HG02852 (cell line): ENCODE results near the gene TNS1.
"Not testable (repeated sequence)": the region's sequence is repeated elsewhere in the genome, so short reads cannot be mapped to it uniquely, and the experiment has no call there.

Source experiments
- ATAC-seq: cut with Tn5 transposase; IDR thresholded peaks from one replicate; pipeline ENCODE4 v1.9.1; 2021; ENCODE audit warnings: mild to moderate bottlenecking, moderate library complexity; ENCODE audit not compliant: unreplicated experiment

The TNS1 gene

DNA sequence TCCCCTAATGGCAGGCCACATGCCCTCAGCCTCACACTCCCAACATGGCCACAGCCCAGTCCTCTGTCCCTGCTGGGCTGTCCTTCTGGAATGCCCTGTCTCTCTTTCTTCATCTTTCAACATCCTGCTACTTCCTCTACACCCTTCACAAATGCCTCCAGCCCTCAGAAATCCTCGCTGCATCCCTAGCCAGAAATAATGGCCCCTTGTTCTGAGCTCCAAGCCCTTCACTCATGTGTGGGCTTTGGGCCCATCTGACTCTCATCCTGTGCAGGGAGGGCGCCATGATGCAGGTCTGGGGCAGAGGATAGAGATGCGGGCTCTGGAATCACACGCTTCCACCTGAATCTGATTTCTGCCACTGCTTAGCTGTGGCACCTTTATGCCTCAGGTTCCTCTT lies 181.9 kb downstream of the TNS1 start:
- ATAC-seq, result no peak

DNA sequence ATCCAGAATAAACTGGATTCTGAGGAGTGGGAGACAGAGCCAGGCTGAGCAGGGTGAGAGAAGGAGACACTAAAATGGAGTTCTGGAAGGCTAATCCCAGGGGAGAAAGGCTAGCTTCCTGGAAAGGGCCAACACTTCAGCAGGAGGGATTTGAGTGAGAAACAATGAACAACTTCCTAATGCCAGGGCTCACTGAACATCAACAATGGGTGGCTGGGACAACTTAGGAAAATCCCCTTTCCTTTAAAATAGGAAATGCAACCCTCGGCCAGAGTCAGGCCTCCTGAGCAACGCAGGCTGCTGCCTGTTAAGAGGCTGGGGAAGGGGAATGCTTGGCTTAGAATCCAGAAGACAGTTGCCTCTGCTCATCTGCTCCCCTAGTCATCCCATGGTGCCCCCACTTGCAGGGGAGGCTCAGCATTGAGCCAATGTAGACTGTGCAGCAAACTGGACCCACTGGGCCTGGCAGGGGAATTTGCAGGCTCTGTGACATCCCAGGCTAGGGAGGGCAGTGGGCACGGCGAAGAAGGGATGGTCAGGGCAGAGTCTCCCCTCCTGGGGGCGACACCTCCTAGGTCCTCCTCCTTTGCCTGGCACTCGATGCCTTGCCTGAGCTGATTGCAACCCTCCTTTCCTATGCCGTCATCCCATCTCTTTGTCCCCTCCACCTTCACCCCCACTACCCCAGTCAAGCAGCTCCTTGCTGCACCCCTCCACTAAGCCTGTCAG lies 182.5 kb downstream of the TNS1 start:
- ATAC-seq, result no peak

DNA sequence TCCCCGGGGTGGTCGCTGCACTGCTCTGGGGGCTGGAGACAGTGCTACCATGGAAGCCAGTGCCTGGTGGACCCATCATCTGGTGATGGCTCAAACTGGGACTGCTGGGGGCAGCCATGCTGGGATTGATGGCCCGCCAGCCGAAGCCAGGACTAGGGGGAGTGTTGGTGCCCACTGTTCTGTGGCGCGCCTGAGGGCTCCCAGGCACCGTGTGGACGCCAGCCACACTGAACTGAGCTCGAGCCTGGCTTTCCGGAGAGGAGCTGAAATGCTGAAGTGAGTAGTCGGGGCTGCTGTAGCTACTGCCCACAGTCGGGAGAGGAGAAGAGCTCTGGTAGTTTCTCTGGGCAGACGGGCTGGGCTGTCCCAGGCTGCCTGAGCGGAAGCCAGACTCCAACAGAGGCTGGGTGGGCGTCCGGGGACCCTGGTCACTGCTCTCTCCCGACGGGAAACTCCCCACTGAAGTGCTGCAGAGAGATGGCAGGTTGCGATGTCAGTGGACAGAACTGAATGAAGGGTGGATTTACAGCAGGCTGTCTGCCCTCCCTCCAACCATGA lies 184.4 kb downstream of the TNS1 start:
- ATAC-seq, result no peak

DNA sequence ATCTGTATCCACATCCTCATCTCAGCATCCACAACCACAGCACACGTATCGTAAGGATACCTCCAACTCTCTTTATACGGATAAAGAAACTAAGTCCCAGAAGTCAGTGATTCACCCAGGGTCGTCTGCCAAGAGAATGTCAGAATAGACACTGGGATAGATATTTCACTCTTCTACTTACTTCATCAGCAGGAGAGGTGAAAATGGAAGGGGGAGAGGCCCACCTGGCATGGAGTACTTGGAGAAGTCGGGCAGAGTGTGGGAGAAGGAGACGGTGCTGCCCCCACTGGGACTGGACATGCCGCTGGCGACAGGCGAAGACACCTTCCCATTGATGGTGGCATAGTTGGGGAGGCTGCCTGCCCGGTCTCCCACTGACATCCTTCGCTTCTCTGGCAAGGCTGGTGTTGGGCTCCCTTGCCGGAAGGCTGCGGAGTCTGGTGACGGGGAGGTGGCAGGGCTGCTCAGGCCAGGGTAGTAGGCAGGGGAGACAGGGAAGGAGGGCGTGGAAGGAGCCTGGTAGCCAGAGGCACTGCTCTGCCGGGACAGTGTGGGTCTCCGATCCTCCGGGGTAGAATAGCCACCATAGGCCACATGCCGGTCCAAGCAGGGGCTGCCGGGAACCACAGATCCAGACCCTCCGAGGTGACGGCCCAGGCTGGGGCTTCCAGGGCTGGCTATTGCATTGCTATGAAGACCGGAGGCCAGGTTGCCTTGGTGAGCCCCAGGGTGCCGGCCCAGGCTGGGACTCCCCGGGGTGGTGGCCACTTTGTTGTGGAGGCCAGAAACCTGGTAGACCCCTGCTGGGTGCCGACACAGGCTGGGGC lies 185.1 kb downstream of the TNS1 start:
- ATAC-seq, result no peak

DNA sequence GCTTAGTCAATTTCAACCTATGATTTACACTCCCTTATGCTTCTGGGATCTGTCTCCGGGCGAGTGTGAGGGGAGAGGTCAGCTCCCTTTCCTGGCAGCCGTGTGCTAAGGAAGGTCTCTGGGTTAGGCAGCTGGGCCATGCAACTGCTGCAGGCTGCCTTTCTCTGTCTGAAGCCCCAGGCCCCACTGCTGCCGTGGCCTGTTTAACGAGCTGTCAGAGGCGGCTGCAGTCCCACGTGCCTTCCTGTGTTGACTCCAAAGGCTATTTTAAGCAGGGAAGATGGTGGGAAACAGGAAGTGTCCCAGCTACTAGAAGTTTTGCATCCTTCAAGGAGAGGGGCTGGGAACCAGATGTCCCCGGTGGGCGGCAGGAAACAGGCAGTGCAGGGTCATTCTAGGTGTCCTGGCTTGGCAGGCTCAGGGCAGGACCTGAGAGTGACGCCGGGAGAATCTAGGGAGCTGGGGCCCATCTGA lies 186.4 kb downstream of the TNS1 start:
- no peak for ATAC-seq

DNA sequence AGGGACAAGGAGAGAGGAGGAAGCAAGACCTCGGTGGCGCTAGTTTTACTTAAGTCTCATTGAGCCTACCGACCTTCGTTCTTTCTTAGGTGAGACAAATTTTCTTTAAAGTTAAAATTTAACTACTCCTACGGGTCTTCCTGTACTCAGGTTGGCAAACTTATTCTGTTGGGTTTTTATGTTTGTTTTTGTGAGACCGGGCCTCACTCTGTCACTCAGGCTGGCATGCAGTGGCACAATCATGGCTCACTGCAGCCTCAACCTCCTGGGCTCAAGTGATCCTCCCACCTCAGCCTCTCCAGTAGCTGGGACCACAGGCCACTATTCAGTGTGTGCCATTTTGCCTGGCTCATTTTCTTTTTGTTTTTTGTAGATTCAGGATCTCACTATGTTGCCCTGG lies 189.0 kb downstream of the TNS1 start:
- no peak for ATAC-seq

DNA sequence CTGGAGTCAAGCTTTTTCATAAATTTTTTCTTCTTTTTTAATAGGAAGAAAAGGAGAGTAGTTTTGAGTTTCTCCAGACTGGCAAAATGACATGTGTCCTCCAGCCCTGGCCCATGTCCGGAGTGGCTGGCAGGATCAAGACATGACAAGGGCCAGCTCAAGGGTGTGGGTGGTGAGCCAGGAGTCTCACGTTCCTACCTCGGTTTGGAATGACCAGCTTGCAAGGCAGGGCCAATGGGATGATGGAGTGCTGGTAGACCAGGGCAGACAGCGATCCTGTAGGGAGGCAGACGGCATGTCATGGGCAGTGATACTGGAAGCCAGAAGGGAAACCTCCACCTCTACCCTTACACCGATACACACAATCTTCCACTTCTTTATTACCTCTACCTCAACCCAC lies 190.6 kb downstream of the TNS1 start:
- no peak for ATAC-seq

DNA sequence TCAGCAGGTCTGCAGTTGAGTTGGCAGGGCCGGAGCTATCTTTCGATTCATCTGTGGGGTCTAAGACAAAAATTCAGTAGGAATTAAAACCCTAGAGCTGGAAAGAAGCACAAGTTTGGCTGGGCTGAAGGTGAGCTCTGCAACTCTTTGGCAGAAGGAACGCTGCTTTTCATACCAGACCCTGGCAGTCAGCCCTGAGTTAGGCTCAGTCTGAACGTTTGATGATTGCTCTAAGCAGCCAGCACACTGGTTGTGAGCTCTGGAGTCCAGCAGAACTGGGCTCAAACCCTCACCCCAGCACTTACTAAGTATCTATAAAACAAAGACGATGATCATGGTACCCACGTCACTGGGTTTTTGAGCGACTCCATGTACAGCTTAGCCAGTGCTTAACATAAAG lies 192.5 kb downstream of the TNS1 start:
- no peak for ATAC-seq

DNA sequence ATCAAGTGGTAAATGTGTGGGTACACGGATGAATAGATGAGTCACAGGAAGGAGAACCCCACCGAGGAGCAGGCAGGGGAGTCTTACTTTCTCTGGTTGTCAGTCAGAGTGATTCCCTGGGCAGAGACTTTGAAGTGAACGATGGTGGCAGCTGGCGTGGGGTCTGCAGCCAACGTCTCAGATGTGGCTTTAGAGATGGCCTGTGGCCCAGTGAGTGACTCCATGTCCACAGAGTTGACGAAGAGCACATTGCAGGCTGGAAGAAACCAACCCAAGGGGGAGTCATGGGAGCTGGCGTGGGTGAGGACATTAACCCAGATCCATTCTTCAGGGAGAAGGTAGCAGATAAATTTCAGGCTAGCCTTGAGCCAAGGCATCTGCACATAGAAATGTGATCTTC lies 193.1 kb downstream of the TNS1 start:
- no peak for ATAC-seq

DNA sequence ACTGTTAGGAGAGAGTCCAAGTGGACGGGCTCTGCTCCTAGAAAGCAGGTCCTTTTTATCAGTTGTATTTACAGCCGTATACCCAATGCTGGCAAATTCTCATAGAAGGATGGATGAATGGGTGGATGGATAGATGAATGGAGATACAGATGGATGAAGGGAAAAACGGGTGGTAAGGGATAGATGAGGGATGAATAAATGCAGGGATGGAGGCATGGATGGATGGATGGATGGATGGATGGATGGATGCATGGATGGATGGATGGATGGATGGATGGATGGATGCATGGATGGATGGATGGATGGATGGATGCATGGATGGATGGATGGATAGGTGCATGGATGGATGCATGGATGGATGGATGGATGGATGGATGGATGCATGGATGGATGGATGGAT lies 193.8 kb downstream of the TNS1 start:
- not testable (repeated sequence) for ATAC-seq

DNA sequence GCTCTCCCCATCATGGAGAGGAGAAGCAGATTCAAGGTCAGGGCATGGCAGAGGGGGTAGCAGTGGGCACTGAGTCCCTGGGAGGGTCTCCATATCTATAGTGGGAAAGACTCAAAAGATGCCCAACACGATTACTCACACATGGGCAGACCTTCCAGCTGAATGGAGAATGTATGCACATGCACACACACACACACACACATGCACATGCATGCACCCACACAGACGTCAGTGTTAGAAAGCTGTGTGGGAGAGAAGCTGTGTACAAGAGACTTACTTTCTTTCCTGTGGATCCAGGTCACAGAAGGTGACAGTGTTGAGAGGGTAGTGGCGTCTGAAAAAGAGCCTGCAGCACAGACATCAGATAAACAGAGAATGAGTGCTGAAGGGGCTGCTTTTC lies 194.5 kb downstream of the TNS1 start:
- ATAC-seq, result no peak

DNA sequence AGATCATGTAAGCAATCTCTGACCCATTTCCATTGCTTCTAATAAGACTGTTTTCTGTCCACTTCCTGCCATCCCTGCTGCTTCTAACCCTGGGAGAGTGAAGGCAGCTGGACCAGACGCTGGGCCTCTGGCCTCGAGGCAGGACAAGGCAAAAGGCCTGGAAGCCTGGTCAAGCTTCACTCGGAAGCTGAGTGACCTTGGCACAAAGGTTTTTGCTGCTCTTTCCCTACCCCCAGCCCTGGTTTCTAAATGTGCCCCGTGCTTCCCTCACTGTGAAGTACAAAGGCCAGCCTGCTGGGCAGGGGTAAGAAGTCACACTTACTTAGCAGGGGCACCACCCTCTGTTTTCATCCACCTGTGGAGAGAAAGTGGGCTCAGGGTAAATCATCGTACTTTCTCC lies 195.0 kb downstream of the TNS1 start:
- no peak for ATAC-seq

DNA sequence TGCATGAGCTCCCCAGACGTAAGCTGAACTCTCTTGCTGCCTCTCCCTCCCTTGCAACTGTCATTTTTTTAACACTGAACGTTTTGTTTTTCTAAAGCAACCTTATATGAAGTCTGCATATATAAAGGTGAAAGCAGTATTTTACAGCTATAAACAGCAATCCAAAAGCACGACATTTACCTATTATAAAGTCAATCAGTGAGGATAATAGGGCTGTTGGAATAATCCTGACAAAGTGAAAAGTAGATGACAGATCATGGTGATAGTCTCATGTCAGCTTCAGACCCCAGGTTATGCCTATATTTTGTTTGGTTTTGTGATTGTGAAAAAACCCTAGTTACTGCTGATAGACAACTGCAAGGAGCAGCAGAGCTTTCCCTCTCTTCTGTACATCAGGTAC lies 195.8 kb downstream of the TNS1 start:
- no peak for ATAC-seq

DNA sequence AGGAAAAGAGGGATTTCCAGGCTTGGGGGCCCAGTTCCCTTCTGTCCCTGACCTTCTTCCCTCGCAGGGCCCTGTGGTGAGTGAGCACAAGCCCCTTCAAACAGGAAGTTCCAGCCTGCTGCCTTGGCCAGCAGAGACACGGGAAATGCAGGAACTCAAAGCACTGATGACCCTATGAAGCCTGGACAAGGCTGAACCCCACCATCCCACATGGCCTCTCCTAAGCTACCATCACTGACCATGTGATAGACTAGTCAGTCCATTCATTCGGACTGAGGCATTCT lies 196.4 kb downstream of the TNS1 start:
- no peak for ATAC-seq

DNA sequence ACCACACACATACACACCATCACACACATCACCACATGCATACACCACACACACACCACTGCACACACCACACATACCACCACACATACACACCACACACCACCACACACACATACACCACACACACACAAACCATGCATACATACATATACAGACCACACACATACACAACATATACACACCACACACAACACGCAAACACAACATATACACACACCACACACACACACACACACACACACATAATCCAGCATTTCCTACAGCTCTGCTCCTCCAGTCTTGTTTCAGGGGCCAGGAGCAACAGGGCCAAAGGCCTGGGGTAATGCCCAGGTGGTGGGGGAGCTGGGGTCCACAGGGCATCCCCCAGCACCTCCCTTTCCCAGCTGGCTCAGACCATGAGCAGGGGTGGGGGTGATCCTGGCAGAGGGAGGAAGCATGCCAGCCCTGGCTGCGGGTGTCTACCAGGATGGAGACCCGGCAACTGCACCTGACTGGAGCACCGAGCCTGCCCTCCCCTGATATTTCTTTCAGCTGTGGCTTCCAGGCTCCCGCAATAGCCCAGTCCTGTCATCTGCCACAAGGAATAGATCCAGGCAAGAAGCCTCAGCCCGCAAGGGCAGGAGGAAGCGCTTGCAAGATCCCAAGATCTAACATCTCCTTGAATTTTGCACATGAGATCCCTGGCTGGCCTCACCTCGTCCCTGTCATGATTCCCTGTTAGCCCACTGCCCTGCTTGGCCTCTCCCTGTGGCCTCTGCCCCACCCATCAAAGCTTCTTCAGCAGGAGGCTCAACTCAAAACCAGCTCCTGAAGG lies 196.9 kb downstream of the TNS1 start:
- no peak for ATAC-seq

DNA sequence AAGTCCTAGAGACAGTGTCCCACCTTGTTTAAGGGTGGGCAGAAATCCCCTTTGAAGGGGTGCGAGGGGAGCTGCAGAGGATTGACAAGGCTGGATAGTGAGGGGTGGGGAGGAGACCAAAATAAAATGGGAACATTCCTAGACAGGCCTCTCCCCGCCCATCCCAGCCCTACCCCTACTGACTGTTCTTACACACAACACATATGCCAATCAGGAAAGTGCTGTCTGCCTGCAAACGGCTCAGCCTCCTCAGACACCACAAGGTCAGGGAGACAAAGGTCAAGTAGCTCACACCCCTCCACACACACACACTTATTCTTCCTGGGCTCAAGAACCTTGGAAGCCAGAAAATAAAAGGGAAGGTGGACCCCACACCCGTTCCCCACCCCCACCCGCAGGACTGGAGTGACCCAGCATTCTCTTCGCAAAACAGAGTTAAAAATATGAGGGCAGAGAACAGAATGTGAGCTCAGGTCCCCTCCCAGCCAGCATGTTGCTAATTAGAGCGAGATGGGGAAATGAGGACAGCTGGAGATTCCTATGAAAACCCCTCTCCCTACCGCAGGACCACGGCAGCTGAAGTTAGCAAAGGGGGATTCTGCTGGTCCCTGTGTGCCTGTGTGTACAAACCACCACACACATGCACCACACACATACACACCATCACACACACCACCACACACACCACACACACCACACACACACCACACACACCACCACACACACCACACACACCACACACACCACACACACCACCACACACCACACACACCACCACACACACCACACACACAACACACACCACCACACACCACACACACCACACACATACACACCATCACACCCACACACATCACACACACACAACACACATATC lies 197.8 kb downstream of the TNS1 start:
- no peak for ATAC-seq

DNA sequence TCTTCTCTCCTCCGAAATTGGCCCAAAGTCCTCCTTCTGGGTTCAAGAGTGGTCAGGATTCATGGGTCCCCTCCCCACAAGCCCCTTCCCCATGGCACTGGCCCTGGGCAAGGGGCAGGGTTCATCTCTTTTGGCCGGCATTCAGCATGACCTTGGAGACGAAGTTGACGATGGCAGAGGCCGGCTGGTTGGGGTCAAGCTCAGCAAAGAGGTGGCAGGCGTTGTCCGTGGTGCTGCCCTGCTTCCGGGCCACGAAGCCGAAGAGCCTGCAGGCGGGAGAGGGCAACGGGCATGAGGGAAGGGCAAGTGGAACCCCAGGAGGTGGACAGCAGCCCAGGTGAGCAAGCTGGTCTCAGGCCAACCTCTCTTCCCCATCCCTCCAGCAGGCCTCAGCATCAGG lies 198.5 kb downstream of the TNS1 start:
- no peak for ATAC-seq

DNA sequence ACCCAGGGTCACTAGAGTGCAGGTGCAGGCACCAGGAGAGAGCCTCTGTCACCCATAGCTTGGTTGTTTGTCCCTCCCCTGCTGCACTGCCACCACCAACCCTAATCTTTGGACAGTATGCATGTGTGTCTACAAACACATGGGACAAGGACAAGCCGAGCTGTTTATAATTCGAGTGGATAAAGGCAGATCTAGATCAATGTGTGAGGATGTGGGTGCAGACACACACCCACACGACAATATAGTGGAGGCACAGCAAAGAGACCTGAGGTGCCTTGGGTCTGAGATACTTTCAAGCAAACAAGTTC lies 199.2 kb downstream of the TNS1 start:
- no peak for ATAC-seq

DNA sequence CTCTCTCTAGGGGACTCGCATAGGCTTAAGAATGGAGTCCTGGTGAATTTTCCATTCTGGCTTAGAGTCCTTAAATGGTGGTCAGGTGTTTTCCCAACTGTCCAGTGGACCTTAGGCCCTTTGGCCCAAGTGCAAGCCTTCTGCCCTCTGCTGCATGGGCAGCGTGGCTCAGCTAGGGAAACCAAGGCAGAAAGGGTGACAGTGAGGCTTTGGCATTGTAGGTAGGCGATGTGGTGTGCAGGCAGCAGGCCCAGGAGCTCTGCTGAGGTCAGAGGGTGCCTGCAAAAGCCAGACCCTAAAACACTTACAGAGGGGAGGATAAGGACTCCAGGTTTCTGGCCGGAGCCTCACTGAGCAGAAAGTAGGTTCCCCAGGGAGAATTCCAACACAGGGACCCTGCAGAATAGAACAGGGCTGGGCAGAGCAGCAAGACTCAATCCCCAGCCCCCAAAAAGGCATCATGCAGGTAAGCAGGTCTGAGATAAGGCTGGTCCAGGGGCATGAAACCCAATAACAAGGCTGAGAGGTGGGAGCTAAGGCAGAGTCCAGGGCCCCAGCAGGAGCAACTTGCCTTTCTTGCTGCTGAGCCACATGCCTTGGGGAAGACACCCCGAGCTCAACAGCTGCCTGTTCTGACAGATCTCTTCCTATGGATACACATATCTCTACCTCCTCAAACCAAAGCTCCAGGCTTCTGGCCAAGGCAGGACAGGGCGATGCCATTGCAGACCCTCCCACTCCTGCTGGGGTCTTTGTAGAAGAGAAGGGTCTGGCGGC lies 199.7 kb downstream of the TNS1 start:
- ATAC-seq, result no peak

DNA sequence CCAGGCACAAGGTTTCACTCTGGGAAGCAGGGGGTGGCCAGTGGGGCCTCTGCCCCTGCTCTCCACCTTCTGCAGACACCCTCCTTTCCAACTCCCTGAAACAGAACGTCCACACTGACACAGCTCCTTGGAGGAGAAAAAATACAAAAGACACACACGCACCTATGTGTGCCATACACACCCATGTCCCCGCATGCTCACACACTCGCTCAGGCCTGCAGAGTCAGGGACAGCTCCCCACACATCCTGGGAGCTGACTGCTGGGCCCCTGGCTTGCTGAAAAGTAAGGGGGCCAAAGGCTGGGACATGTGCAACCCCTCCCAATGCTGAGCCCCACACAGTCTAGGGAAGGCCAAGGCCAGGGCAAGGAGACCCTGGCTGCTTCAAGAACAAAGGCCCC lies 200.5 kb downstream of the TNS1 start:
- no peak for ATAC-seq
